Natural killer cell (primary cell): ENCODE results near the gene CDK16. TPM values are rescaled to one million over a fixed set of nuclear protein-coding genes. Genes with fewer than 3 reads are reported as not detected.

Source experiments
- ATAC-seq, 3 donors: fragments of 150-1000 bp in 2 of 3; fragments of 200-7000 bp in 1 of 3; cut with Tn5 transposase; 1 replicate in 1 of 3; 2 replicates in 2 of 3; pipeline ENCODE4 v1.10.0; 2021; ENCODE audit warnings: mild to moderate bottlenecking in 2 of 3, moderate library complexity in 2 of 3
- DNase-seq, 2 donors: peaks; one replicate each; pipeline versions ENCODE4 v3.0.0 to v3.0.0-alpha.2; 2013 to 2021; ENCODE audit warnings: mixed read lengths in 1 of 2
- H3K27ac ChIP-seq: one replicate; pipeline ENCODE4 v1.5.1; 2013; ENCODE audit warnings: mild to moderate bottlenecking, low read length
- H3K27me3 ChIP-seq: one replicate; pipeline ENCODE4 v1.6.1; 2013; ENCODE audit warnings: low read length; ENCODE audit not compliant: control insufficient read depth, insufficient read depth
- H3K36me3 ChIP-seq: one replicate; pipeline ENCODE4 v1.6.1; 2013; ENCODE audit warnings: low read length; ENCODE audit not compliant: control insufficient read depth, insufficient read depth
- H3K4me1 ChIP-seq: one replicate; pipeline ENCODE4 v1.6.1; 2013; ENCODE audit warnings: low read length; ENCODE audit not compliant: control insufficient read depth, insufficient read depth
- H3K4me3 ChIP-seq: one replicate; pipeline ENCODE4 v1.5.1; 2013; ENCODE audit warnings: low read length
- H3K9me3 ChIP-seq: one replicate; pipeline ENCODE4 v1.6.1; 2013; ENCODE audit warnings: low read length; ENCODE audit not compliant: control insufficient read depth, insufficient read depth
- H3K27ac Mint-ChIP-seq, 2 donors: one replicate each; pipeline ENCODE4 v1.8.0; 2022; ENCODE audit warnings: mild to moderate bottlenecking in 2 of 2, mixed read lengths in 2 of 2, moderate library complexity in 1 of 2
- H3K27me3 Mint-ChIP-seq, 2 donors: one replicate each; pipeline ENCODE4 v1.8.0; 2022; ENCODE audit warnings: low read depth in 2 of 2, mixed read lengths in 2 of 2
- H3K36me3 Mint-ChIP-seq: one replicate; pipeline ENCODE4 v1.8.0; 2022; ENCODE audit warnings: mixed read lengths
- H3K4me1 Mint-ChIP-seq, 2 donors: one replicate each; pipeline ENCODE4 v1.8.0; 2022; ENCODE audit warnings: mixed read lengths in 2 of 2
- H3K4me3 Mint-ChIP-seq: one replicate; pipeline ENCODE4 v1.8.0; 2022; ENCODE audit warnings: mild to moderate bottlenecking, moderate library complexity, mixed read lengths
- H3K9me3 Mint-ChIP-seq, 2 donors: one replicate each; pipeline ENCODE4 v1.8.0; 2022; ENCODE audit warnings: mixed read lengths in 2 of 2
- CTCF ChIP-seq: fragments of 200-600 bp; IDR thresholded peaks from one replicate; pipeline ENCODE4 v1.8.0; 2022; ENCODE audit warnings: antibody characterized with exemption
- WGBS: methylation state at CpG from one replicate; pipeline ENCODE4 v1.1.7; 2013; ENCODE audit warnings: missing lambda C conversion rate; ENCODE audit not compliant: insufficient coverage; 5-methylcytosine and 5-hydroxymethylcytosine counted together
- intact Hi-C: fragments of 100-400 bp; cut with micrococcal nuclease; formaldehyde crosslinking; loops from one replicate; pipeline ENCODE4 v1.14.2; 2022
- total RNA-seq, 4 donors: library from RNA; stranded (reverse); fragments of 120-200 nt in 1 of 4; gene quantifications; one replicate each; pipeline versions ENCODE4 v1.2.3 to v1.2.4, GENCODE V29; 2013 to 2022

CDK16 gene
- total RNA-seq, 3 donors from 2014 or later (not counting 1 experiment from before 2014, with no cell fraction given): 112 to 140 (median 126) TPM

DNA sequence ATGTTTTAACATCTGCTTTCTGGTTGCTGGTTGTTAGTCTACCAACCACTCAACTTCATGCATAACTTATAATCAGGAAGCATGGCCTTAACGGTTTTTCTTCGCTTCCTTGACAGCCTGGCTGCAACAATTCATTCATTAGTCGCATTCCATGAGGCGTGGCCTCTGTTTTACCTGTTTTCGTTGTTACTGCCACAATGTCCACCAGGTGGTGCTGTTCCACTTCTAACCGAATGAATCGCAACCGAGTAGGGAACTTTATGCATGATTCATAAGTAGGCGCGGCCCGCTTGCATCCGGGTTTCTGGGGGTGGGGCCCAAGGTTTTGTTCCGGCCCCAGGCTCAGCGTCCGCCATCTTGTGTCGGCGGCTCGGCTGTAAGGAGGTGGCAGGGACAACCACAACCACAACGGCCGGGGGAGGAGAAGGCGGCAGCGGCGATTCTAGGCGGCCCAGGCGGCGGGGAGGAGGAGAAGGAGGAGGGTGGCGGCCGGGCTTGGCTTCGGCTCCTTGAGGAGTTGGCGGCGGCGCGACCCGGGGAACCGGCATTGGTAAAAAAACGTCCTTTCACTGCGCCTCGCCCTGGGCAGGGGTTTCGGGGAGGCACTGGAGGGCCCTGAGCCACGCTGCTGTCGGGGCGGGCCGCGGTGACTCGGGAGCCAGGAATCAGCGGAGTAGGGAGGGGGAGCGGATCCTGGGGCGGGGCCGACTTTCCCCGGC, 24.8 kb upstream of the CDK16 start, which contains the start of gene UBA1:
UBA1 (plus strand) TSS at position 355 of the 719 bp plus-strand sequence. CDS start 4,974 bp downstream, outside the sequence.
- Histone ChIP-seq H3K36me3 (no peaks in the 10 kb centered on the region), H3K4me1 (peaks cover 70% of the 10 kb centered on the region), H3K4me3 (peak within 1 kb of the TSS; percentile 98), H3K9me3 (no peaks in the 10 kb centered on the region), H3K27ac (peak within 1 kb of the TSS; percentile 93), H3K27me3 (no peaks in the 10 kb centered on the region)
- Mint-ChIP-seq H3K4me3 (peak within 1 kb of the TSS; percentile 98), H3K27me3 (no peaks in the 10 kb centered on the region), H3K4me1 (peaks cover 51 to 54% of the 10 kb centered on the region in 2 donors), H3K9me3 (no peaks in the 10 kb centered on the region), H3K27ac (peak within 1 kb of the TSS; percentile 93 to 98), H3K36me3 (no peaks in the 10 kb centered on the region)
- intact Hi-C loops: loop anchor here (1.0 to 10.0 kb wide), 7 partner anchors 24 to 829 kb away; partner anchors contain the start of gene ZNF81
- TF ChIP-seq CTCF: peak; percentile 59
- under 1% methylated on average over 50 of the region's 50 CpGs for whole genome bisulfite sequencing
- peak; percentile 84 to 96 for DNase-seq
- ATAC-seq: peak; percentile 76 to 90 (median 84)

- no peaks in the 10 kb centered on the region for H3K9me3 ChIP-seq
- Mint-ChIP-seq H3K9me3 (no peaks in the 10 kb centered on the region), H3K27ac (peak overlapping the region; percentile 93 to 98), H3K4me3 (peak overlapping the region; percentile 98), H3K27me3 (no peaks in the 10 kb centered on the region), H3K36me3 (no peaks in the 10 kb centered on the region), H3K4me1 (peaks cover 54 to 58% of the 10 kb centered on the region in 2 donors)
- 12% methylated on average over 14 of the region's 14 CpGs for WGBS
- peaks cover 7% of the 10 kb centered on the region for H3K36me3 ChIP-seq
- H3K27me3 ChIP-seq: no peaks in the 10 kb centered on the region
- DNase-seq: no peak
- H3K4me3 ChIP-seq: peak overlapping the region; percentile 98
- no peak for TF ChIP-seq CTCF
- peak overlapping the region; percentile 93 for H3K27ac ChIP-seq
- intact Hi-C loops: loop anchor here (5.0 to 10.0 kb wide), 3 partner anchors 168 to 828 kb away; partner anchors contain the start of gene ZNF81
- ATAC-seq: no peak
- peaks cover 70% of the 10 kb centered on the region for H3K4me1 ChIP-seq
Observed at GRCh38 chrX:47194194-47194787, 24.2 kb upstream of the CDK16 start.

- Mint-ChIP-seq H3K27me3 (no peaks in the 10 kb centered on the region), H3K4me3 (peak overlapping the region; percentile 98), H3K4me1 (peaks cover 46 to 51% of the 10 kb centered on the region in 2 donors), H3K36me3 (peaks cover 2% of the 10 kb centered on the region), H3K27ac (peak overlapping the region; percentile 93 to 98), H3K9me3 (no peaks in the 10 kb centered on the region)
- DNase-seq: no peak
- TF ChIP-seq CTCF: no peak
- H3K27ac ChIP-seq: no peak overlapping the region
- H3K4me1 ChIP-seq: peaks cover 61% of the 10 kb centered on the region
- intact Hi-C loops: loop anchor here (10.0 kb wide), 1 partner anchor 639 kb away; the partner anchor contains the start of gene ZNF81
- no peaks in the 10 kb centered on the region for H3K27me3 ChIP-seq
- peaks cover 21% of the 10 kb centered on the region for H3K36me3 ChIP-seq
- no peak for ATAC-seq
- H3K9me3 ChIP-seq: no peaks in the 10 kb centered on the region
- WGBS: 71% methylated on average over 3 of the region's 3 CpGs
- H3K4me3 ChIP-seq: no peak overlapping the region
Observed at GRCh38 chrX:47196098-47196497, 22.4 kb upstream of the CDK16 start.
